Naive thymus-derived CD4-positive, alpha-beta T cell (primary cell): ENCODE data around the gene CGRRF1. TPM values are rescaled to one million over a fixed set of nuclear protein-coding genes. Genes with fewer than 3 reads are reported as not detected.

Experiments
- ATAC-seq: fragments of 150-1000 bp; cut with Tn5 transposase; 2 replicates; pipeline ENCODE4 v1.10.0; 2021; ENCODE audit warnings: mild to moderate bottlenecking, moderate library complexity
- CTCF ChIA-PET: fragments of 350-600 bp; sonication (Branson Sonifier 250); formaldehyde crosslinking; loops from one replicate; lab custom pipeline; 2021; ENCODE audit warnings: antibody characterized with exemption; lab: Charles Lee
- POLR2A ChIA-PET: fragments of 350-600 bp; sonication (Branson Sonifier 250); formaldehyde crosslinking; loops from one replicate; lab custom pipeline; 2021; ENCODE audit warnings: antibody characterized with exemption, inconsistent platforms; lab: Charles Lee
- DNase-seq, 9 donors: peaks; one replicate each; pipeline versions ENCODE4 v3.0.0 to v3.0.0-alpha.2; 2020 to 2022; ENCODE audit warnings: mixed read lengths in 1 of 9
- H3K27ac ChIP-seq: one replicate; pipeline ENCODE4 v1.7.0; 2013; ENCODE audit warnings: mild to moderate bottlenecking, low read depth, low read length, moderate library complexity
- H3K27me3 ChIP-seq, 2 donors: one replicate each; pipeline ENCODE4 v1.7.0; 2013; ENCODE audit warnings: low read length in 2 of 2, mild to moderate bottlenecking in 2 of 2, moderate library complexity in 2 of 2; ENCODE audit not compliant: control insufficient read depth in 2 of 2, insufficient read depth in 2 of 2
- H3K36me3 ChIP-seq, 3 experiments: 1 replicate in 2 of 3; 2 replicates in 1 of 3; pipeline ENCODE4 v1.7.0; 2013; ENCODE audit warnings: low read length in 3 of 3, mild to moderate bottlenecking in 3 of 3, moderate library complexity in 1 of 3; ENCODE audit not compliant: insufficient read depth in 3 of 3, control insufficient read depth in 2 of 3
- H3K4me1 ChIP-seq, 2 donors: one replicate each; pipeline ENCODE4 v1.7.0; 2013; ENCODE audit warnings: low read length in 2 of 2, mild to moderate bottlenecking in 2 of 2, moderate library complexity in 1 of 2; ENCODE audit not compliant: control insufficient read depth in 2 of 2, insufficient read depth in 2 of 2
- H3K4me3 ChIP-seq: 2 replicates; pipeline ENCODE4 v1.7.0; 2013; ENCODE audit warnings: mild to moderate bottlenecking, low read length
- H3K9me3 ChIP-seq, 3 experiments: 1 replicate in 2 of 3; 2 replicates in 1 of 3; pipeline ENCODE4 v1.7.0; 2013; ENCODE audit warnings: low read length in 3 of 3; ENCODE audit not compliant: control insufficient read depth in 2 of 3
- H3K27ac Mint-ChIP-seq, 9 donors: one replicate each; pipeline ENCODE4 v1.8.0; 2020 to 2022; ENCODE audit warnings: mixed read lengths in 9 of 9, mild to moderate bottlenecking in 8 of 9, moderate library complexity in 5 of 9, inconsistent platforms in 2 of 9
- H3K27me3 Mint-ChIP-seq, 5 donors: one replicate each; pipeline ENCODE4 v1.8.0; 2021 to 2022; ENCODE audit warnings: mixed read lengths in 5 of 5, mild to moderate bottlenecking in 1 of 5
- H3K36me3 Mint-ChIP-seq, 5 donors: one replicate each; pipeline ENCODE4 v1.8.0; 2020 to 2022; ENCODE audit warnings: mixed read lengths in 5 of 5, mild to moderate bottlenecking in 3 of 5, inconsistent platforms in 1 of 5
- H3K4me1 Mint-ChIP-seq, 7 donors: one replicate each; pipeline ENCODE4 v1.8.0; 2020 to 2022; ENCODE audit warnings: mixed read lengths in 7 of 7, mild to moderate bottlenecking in 3 of 7, inconsistent platforms in 1 of 7
- H3K4me3 Mint-ChIP-seq, 10 donors: one replicate each; pipeline ENCODE4 v1.8.0; 2020 to 2022; ENCODE audit warnings: mild to moderate bottlenecking in 10 of 10, mixed read lengths in 10 of 10, moderate library complexity in 6 of 10, inconsistent platforms in 2 of 10
- H3K9me3 Mint-ChIP-seq, 11 donors: one replicate each; pipeline ENCODE4 v1.8.0; 2020 to 2022; ENCODE audit warnings: mixed read lengths in 11 of 11, mild to moderate bottlenecking in 4 of 11, inconsistent platforms in 1 of 11, moderate library complexity in 1 of 11
- intact Hi-C, 2 donors: fragments of 100-400 bp; cut with micrococcal nuclease; formaldehyde crosslinking; loops; one replicate each; pipeline ENCODE4 v1.15.1; 2023
- polyA plus RNA-seq, 2 donors: library from polyadenylated mRNA; unstranded; fragments of 300-500 nt; fragmentation: Illumina TruSeq; gene quantifications; one replicate each; pipeline ENCODE4 v1.2.3, GENCODE V29; 2021
- total RNA-seq, 6 experiments: library from RNA in 5 of 6; stranded (reverse) in 5 of 6; gene quantifications; 1 replicate in 5 of 6; 2 replicates in 1 of 6; pipeline ENCODE4 v1.2.3 and lab custom pipeline; 2021 to 2026

CGRRF1 gene
- total and polyA plus RNA-seq, 7 experiments from 2014 or later: 11.2 to 24.1 (median 17.9) TPM

- Histone ChIP-seq H3K36me3 (no peaks in the 10 kb centered on the region), H3K27ac (no peak overlapping the region), H3K4me1 (no peaks in the 10 kb centered on the region), H3K4me3 (no peak overlapping the region), H3K9me3 (no peaks in the 10 kb centered on the region), H3K27me3 (no peaks in the 10 kb centered on the region)
- H3K27ac Mint-ChIP-seq: no peak overlapping the region
- H3K36me3 Mint-ChIP-seq: peaks cover 0 to 8% (median 0%) of the 10 kb centered on the region in 5 donors
- DNase-seq: no peak
- peaks cover 0 to 16% (median 10%) of the 10 kb centered on the region in 5 donors for H3K27me3 Mint-ChIP-seq
- ChIA-PET POLR2A (no interaction called here), CTCF (no interaction called here)
- intact Hi-C loops: no loop called here
- ATAC-seq: no peak
- no peak overlapping the region for H3K4me3 Mint-ChIP-seq
- peaks cover 0 to under 1% (median 0%) of the 10 kb centered on the region in 11 donors for H3K9me3 Mint-ChIP-seq
- no peaks in the 10 kb centered on the region for H3K4me1 Mint-ChIP-seq
These were observed 71.2 kb downstream of the CGRRF1 start for GRCh38 chr14:54580933-54581332.

- intact Hi-C loops: no loop called here
- H3K27ac Mint-ChIP-seq: no peak overlapping the region
- POLR2A ChIA-PET: no interaction called here
- no peaks in the 10 kb centered on the region for H3K36me3 Mint-ChIP-seq
- ATAC-seq: no peak
- no peaks in the 10 kb centered on the region for H3K27me3 ChIP-seq
- peaks cover 0 to 2% (median 0%) of the 10 kb centered on the region in 11 donors for H3K9me3 Mint-ChIP-seq
- H3K4me1 Mint-ChIP-seq: no peaks in the 10 kb centered on the region
- no peaks in the 10 kb centered on the region for H3K36me3 ChIP-seq
- H3K4me3 ChIP-seq: no peak overlapping the region
- CTCF ChIA-PET: no interaction called here
- DNase-seq: no peak
- H3K4me3 Mint-ChIP-seq: no peak overlapping the region
- peaks cover 0 to 20% (median 0%) of the 10 kb centered on the region in 5 donors for H3K27me3 Mint-ChIP-seq
- H3K4me1 ChIP-seq: no peaks in the 10 kb centered on the region
- no peaks in the 10 kb centered on the region for H3K9me3 ChIP-seq
- no peak overlapping the region for H3K27ac ChIP-seq
These were observed 72.6 kb downstream of the CGRRF1 start for GRCh38 chr14:54582334-54582733.

GRCh38 chr14:54584097-54584496 lies 74.4 kb downstream of the CGRRF1 start:
- intact Hi-C loops: no loop called here
- Histone ChIP-seq H3K9me3 (no peaks in the 10 kb centered on the region), H3K27me3 (no peaks in the 10 kb centered on the region), H3K4me1 (no peaks in the 10 kb centered on the region), H3K36me3 (no peaks in the 10 kb centered on the region), H3K27ac (no peak overlapping the region), H3K4me3 (no peak overlapping the region)
- Mint-ChIP-seq H3K4me3 (no peak overlapping the region), H3K27ac (no peak overlapping the region), H3K27me3 (peaks cover 0 to 22% (median 4%) of the 10 kb centered on the region in 5 donors), H3K9me3 (peaks cover 0 to 2% (median 0%) of the 10 kb centered on the region in 11 donors), H3K4me1 (no peaks in the 10 kb centered on the region), H3K36me3 (no peaks in the 10 kb centered on the region)
- DNase-seq: no peak
- CTCF ChIA-PET: no interaction called here
- ATAC-seq: no peak
- POLR2A ChIA-PET: no interaction called here

GRCh38 chr14:54585214-54585613 lies 75.5 kb downstream of the CGRRF1 start:
- no peak overlapping the region for H3K4me3 ChIP-seq
- H3K9me3 ChIP-seq: no peaks in the 10 kb centered on the region
- POLR2A ChIA-PET: no interaction called here
- CTCF ChIA-PET: no interaction called here
- Mint-ChIP-seq H3K36me3 (no peaks in the 10 kb centered on the region), H3K27me3 (peaks cover 0 to 31% (median 7%) of the 10 kb centered on the region in 5 donors), H3K9me3 (peaks cover 0 to 2% (median 0%) of the 10 kb centered on the region in 11 donors), H3K4me3 (no peak overlapping the region), H3K4me1 (no peaks in the 10 kb centered on the region), H3K27ac (no peak overlapping the region)
- H3K27ac ChIP-seq: no peak overlapping the region
- no peaks in the 10 kb centered on the region for H3K36me3 ChIP-seq
- intact Hi-C loops: no loop called here
- H3K27me3 ChIP-seq: no peaks in the 10 kb centered on the region
- ATAC-seq: no peak
- no peaks in the 10 kb centered on the region for H3K4me1 ChIP-seq
- no peak for DNase-seq

Other genes with a start within 250 kb of the CGRRF1 start
- gene CDKN3, start 112.9 kb upstream of the CGRRF1 start, total RNA-seq: 10 to 100 TPM in 1 of 5 experiments, 1 to 10 TPM in 3, under 1 TPM in 1; 0.93 to 48.1 (median 3.0) TPM
- 1 to 10 TPM; 2.6 to 4.9 TPM for gene CDKN3, start 112.9 kb upstream of the CGRRF1 start, polyA plus RNA-seq
- 10 to 100 TPM; 50.5 to 87.9 (median 57.8) TPM for gene CNIH1, start 68.5 kb upstream of the CGRRF1 start, total RNA-seq
- gene CNIH1, start 68.5 kb upstream of the CGRRF1 start, polyA plus RNA-seq: 10 to 100 TPM; 59.7 to 99.3 TPM
- 10 to 100 TPM; 28.9 to 39.9 (median 34.7) TPM for gene GMFB, start 20.9 kb upstream of the CGRRF1 start, total RNA-seq
- gene GMFB, start 20.9 kb upstream of the CGRRF1 start, polyA plus RNA-seq: 10 to 100 TPM; 10.6 to 19.7 TPM
- 1 to 10 TPM in 3 of 5 experiments, under 1 TPM in 2; 0.73 to 5.7 (median 1.7) TPM for gene SAMD4A, start 57.2 kb downstream of the CGRRF1 start, total RNA-seq
- gene SAMD4A, start 57.2 kb downstream of the CGRRF1 start, polyA plus RNA-seq: not detected